Measurements from ENCODE around the gene OPCML.

Gene OPCML

DNA sequence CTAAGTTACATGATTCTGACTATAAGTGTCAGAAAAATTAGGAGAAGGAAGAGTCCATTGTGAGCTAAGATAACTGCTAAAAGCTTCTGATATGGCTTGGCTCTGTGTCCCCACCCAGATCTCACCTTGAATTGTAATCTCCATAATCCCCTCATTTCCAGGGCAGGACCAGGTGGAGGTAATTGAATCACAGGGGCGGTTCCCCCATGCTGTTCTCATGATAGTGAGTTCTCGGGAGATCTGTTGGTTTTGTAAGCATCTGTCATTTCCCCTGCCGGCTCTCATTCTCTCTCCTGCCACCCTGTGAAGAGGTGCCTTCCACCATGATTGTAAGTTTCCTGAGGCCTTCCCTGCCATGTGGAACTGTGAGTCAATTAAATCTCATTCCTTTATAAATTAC lies 230.2 kb downstream of the OPCML start:
- Histone ChIP-seq H3K4me1 (ENCODE audit: control insufficient read depth in 1 of 2, insufficient read depth in 1 of 2, low read depth in 1 of 2, low read length in 1 of 2) (no peaks in the 10 kb centered on the region), H3K36me3 (no peaks in the 10 kb centered on the region), H3K27ac (no peak overlapping the region), H3K4me3 (ENCODE audit: low read depth in 1 of 2, low read length in 1 of 2) (no peak overlapping the region), H3K27me3 (no peaks in the 10 kb centered on the region), H3K9me3 (no peaks in the 10 kb centered on the region)
- TF ChIP-seq CTCF (IDR thresholded peaks at IDR 0.05), result no peak

DNA sequence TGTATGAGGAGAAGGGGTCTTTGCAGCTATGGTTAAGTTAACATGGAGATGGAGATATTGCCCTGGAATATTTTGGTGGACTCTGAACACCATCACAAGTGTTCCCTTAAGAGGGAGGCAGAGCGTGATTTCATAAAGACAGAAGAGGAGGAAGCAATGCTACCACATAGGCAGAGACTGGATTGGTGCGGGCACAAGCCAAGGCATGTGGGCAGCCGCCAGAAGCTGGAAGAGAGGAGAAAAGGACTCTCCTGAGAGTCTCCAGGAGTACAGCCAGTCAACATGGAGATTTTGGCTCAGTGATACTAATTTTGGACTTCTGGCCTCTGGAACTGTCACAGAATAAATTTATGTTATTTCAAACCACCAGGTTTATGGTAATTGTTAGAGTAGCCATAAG lies 231.6 kb downstream of the OPCML start:
- no peaks in the 10 kb centered on the region for H3K27me3 ChIP-seq
- no peak for TF ChIP-seq CTCF (IDR thresholded peaks at IDR 0.05)
- H3K4me1 ChIP-seq (ENCODE audit: control insufficient read depth in 1 of 2, insufficient read depth in 1 of 2, low read depth in 1 of 2, low read length in 1 of 2), result no peaks in the 10 kb centered on the region
- no peaks in the 10 kb centered on the region for H3K9me3 ChIP-seq
- no peak overlapping the region for H3K4me3 ChIP-seq (ENCODE audit: low read depth in 1 of 2, low read length in 1 of 2)
- H3K27ac ChIP-seq, result no peak overlapping the region
- no peaks in the 10 kb centered on the region for H3K36me3 ChIP-seq

DNA sequence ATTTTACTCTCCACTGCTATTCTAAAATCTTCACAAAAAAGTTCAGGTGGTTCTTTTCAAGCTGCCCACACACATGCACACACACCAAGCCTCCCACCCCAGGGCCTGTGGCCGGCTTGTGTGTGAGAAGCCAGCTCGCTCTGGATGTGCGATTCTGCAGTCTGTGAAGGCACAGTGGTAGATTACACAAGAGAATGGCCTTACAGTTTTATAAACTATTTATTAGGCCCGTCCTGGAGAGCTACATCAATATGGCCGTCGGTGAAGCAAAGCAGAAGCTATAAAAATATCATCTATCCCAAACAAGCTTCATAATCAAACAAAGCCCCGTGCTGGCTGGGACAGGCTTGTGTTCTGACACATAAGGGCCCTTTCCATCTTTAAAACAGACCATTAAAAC lies 240.5 kb downstream of the OPCML start:
- TF ChIP-seq CTCF (IDR thresholded peaks at IDR 0.05), result no peak
- Histone ChIP-seq H3K4me1 (ENCODE audit: control insufficient read depth in 1 of 2, insufficient read depth in 1 of 2, low read depth in 1 of 2, low read length in 1 of 2) (no peaks in the 10 kb centered on the region), H3K4me3 (ENCODE audit: low read depth in 1 of 2, low read length in 1 of 2) (no peak overlapping the region), H3K27ac (no peak overlapping the region), H3K27me3 (no peaks in the 10 kb centered on the region), H3K9me3 (no peaks in the 10 kb centered on the region), H3K36me3 (no peaks in the 10 kb centered on the region)

DNA sequence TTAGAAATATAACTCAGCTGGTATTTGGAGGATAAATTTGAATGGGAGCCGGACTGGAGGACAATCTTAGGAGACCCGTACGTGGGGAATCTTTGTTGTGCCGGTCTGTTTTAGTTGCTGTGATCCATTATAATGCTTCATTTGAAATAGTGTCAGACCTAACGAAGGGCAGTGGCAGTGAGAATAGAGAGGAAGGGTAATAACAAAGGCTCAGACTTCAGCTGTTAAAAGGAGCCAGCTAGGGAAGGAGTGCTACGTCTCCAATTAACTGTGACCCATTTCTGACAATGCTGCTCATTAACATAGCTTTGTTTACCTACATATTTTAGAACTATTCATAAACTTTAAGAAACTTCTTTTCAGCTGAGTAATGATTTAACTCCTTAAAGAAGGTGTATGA lies 246.9 kb downstream of the OPCML start:
- no peaks in the 10 kb centered on the region for H3K4me1 ChIP-seq (ENCODE audit: control insufficient read depth in 1 of 2, insufficient read depth in 1 of 2, low read depth in 1 of 2, low read length in 1 of 2)
- H3K4me3 ChIP-seq (ENCODE audit: low read depth in 1 of 2, low read length in 1 of 2), result no peak overlapping the region
- no peak for TF ChIP-seq CTCF (IDR thresholded peaks at IDR 0.05)
- H3K27ac ChIP-seq, result no peak overlapping the region
- H3K36me3 ChIP-seq, result no peaks in the 10 kb centered on the region
- no peaks in the 10 kb centered on the region for H3K27me3 ChIP-seq
- no peaks in the 10 kb centered on the region for H3K9me3 ChIP-seq

DNA sequence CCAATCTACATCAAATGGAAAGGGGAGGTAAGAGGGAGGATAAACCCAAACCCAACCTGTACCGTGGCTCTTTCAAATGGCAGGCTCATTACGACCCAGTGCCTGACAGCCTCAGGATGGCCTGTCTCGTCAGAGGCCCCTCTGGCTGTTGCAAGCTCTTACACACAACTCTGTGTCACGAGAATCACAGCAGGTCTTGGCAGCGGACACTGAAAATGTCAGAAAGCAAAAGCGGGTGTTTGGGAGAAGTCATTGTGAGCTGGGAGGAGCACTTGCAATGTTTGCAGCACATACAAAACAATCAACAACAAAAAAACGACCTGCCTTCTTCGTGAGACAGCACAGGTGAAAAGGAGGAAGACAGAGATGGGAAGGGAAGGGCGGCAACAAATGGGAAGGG lies 248.1 kb downstream of the OPCML start:
- no peak overlapping the region for H3K27ac ChIP-seq
- no peak for TF ChIP-seq CTCF (IDR thresholded peaks at IDR 0.05)

GRCh38 chr11:133277886-133278285 lies 254.4 kb downstream of the OPCML start:
- no peak for TF ChIP-seq CTCF (IDR thresholded peaks at IDR 0.05)
- H3K4me1 ChIP-seq (ENCODE audit: control insufficient read depth in 1 of 2, insufficient read depth in 1 of 2, low read depth in 1 of 2, low read length in 1 of 2), result no peaks in the 10 kb centered on the region
- H3K27ac ChIP-seq, result no peak overlapping the region
- no peaks in the 10 kb centered on the region for H3K36me3 ChIP-seq
- no peaks in the 10 kb centered on the region for H3K27me3 ChIP-seq
- H3K9me3 ChIP-seq, result no peaks in the 10 kb centered on the region
- no peak overlapping the region for H3K4me3 ChIP-seq (ENCODE audit: low read depth in 1 of 2, low read length in 1 of 2)

More for the DNA sequence above, 248.1 kb downstream of the OPCML start:
- H3K4me3 ChIP-seq (ENCODE audit: low read depth in 1 of 2, low read length in 1 of 2), result no peak overlapping the region
- H3K36me3 ChIP-seq, result no peaks in the 10 kb centered on the region
- no peaks in the 10 kb centered on the region for H3K4me1 ChIP-seq (ENCODE audit: control insufficient read depth in 1 of 2, insufficient read depth in 1 of 2, low read depth in 1 of 2, low read length in 1 of 2)
- H3K27me3 ChIP-seq, result no peaks in the 10 kb centered on the region
- no peaks in the 10 kb centered on the region for H3K9me3 ChIP-seq
